Retinal pigment epithelial cell (primary cell): ENCODE data around the gene SHOX.
"Not testable (repeated sequence)": the region's sequence is repeated elsewhere in the genome, so short reads cannot be mapped to it uniquely, and the experiment has no call there.

Experiments
- DNase-seq: peaks from one replicate; pipeline ENCODE4 v3.0.0-alpha.2; 2010; ENCODE audit warnings: low read depth
- H3K4me3 ChIP-seq: 2 replicates; pipeline ENCODE4 v1.5.1; 2011; ENCODE audit warnings: mild to moderate bottlenecking, low read length, control low read depth, moderate library complexity
- TF ChIP-seq, protein P1 (sequence below): conservative IDR thresholded peaks from 2 replicates; pipeline ENCODE4 v1.5.1; 2011; ENCODE audit warnings: low read depth, low read length, control low read depth, inconsistent platforms

SHOX gene

DNA sequence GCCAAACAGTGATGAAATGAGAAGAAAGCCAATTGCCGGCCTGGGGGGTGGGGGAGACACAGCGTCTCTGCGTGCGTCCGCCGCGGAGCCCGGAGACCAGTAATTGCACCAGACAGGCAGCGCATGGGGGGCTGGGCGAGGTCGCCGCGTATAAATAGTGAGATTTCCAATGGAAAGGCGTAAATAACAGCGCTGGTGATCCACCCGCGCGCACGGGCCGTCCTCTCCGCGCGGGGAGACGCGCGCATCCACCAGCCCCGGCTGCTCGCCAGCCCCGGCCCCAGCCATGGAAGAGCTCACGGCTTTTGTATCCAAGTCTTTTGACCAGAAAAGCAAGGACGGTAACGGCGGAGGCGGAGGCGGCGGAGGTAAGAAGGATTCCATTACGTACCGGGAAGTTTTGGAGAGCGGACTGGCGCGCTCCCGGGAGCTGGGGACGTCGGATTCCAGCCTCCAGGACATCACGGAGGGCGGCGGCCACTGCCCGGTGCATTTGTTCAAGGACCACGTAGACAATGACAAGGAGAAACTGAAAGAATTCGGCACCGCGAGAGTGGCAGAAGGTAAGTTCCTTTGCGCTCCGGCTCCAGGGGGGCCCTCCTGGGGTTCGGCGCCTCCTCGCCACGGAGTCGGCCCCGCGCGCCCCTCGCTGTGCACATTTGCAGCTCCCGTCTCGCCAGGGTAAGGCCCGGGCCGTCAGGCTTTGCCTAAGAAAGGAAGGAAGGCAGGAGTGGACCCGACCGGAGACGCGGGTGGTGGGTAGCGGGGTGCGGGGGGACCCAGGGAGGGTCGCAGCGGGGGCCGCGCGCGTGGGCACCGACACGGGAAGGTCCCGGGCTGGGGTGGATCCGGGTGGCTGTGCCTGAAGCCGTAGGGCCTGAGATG lies at the start of gene SHOX:
Gene SHOX (plus strand): TSS at position 180 of the 885 bp plus-strand sequence. CDS start 107 bp downstream, at position 287.
- DNase-seq: no peak
- TF ChIP-seq, protein P1, sequence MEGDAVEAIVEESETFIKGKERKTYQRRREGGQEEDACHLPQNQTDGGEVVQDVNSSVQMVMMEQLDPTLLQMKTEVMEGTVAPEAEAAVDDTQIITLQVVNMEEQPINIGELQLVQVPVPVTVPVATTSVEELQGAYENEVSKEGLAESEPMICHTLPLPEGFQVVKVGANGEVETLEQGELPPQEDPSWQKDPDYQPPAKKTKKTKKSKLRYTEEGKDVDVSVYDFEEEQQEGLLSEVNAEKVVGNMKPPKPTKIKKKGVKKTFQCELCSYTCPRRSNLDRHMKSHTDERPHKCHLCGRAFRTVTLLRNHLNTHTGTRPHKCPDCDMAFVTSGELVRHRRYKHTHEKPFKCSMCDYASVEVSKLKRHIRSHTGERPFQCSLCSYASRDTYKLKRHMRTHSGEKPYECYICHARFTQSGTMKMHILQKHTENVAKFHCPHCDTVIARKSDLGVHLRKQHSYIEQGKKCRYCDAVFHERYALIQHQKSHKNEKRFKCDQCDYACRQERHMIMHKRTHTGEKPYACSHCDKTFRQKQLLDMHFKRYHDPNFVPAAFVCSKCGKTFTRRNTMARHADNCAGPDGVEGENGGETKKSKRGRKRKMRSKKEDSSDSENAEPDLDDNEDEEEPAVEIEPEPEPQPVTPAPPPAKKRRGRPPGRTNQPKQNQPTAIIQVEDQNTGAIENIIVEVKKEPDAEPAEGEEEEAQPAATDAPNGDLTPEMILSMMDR: no peak
- no peak within 1 kb of the TSS for H3K4me3 ChIP-seq

DNA sequence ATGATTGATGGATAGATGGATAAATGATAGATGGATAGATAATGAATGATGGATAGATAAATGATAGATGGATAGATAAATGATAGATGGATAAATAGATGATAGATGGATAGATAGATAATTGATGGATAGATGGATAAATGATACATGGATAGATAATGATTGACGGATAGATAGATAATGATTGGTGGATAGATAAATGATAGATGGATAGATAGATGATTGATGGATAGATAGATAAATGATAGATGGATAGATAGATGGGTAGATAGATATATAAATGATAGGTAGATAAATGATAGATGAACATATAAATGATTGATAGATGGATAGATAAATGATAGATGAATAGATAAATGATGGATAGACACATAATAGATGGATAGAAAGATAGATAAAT lies 49.5 kb upstream of the SHOX start:
- H3K4me3 ChIP-seq: no peak overlapping the region
- TF ChIP-seq, protein P1: no peak
- no peak for DNase-seq

DNA sequence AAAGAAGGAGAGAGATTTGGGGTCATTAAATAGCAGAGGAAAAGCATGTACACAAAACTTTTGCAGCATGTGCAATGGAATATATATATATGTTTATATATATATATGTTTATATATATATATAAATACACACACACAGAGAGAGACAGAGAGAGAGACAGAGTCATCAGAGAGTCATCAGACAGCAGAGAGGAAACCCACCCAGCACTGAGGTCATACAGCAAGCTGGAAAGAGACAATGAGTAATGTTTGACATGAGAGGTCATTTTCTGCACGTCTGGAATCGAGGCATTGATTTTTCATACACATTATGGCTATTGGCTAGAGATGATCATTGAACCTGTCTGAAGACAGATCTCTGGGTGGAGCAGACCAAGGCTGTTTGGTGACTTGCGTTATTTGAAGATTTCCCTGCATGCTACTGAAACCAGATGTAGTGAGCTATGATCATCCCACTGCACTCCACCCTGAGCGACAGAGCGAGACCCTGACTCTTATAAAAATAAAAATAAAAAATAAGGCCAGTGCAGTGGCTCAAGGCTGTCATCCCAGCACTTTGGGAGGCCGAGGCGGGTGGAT lies 48.8 kb upstream of the SHOX start:
- TF ChIP-seq, protein P1: no peak
- no peak overlapping the region for H3K4me3 ChIP-seq
- DNase-seq: no peak

DNA sequence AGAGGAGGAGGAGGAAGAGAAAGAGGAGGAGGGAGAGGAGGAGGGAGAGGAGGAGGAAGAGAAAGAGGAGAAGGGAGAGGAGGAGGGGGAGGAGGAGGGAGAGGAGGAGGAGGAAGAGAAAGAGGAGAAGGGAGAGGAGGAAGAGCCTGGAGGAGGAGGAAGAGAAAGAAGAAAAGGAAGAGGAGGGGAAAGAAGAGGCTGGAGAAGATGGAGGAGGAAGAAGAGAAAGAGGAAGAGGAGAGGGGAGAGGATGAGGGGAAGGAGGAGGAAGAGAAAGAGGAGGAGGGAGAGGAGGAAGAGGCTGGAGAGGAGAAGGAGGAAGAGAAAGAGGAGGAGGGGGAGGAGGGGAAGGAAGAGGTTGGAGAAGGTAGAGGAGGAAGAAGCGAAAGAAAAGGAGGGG lies 46.0 kb upstream of the SHOX start:
- no peak for DNase-seq
- H3K4me3 ChIP-seq: no peak overlapping the region
- TF ChIP-seq, protein P1: no peak

DNA sequence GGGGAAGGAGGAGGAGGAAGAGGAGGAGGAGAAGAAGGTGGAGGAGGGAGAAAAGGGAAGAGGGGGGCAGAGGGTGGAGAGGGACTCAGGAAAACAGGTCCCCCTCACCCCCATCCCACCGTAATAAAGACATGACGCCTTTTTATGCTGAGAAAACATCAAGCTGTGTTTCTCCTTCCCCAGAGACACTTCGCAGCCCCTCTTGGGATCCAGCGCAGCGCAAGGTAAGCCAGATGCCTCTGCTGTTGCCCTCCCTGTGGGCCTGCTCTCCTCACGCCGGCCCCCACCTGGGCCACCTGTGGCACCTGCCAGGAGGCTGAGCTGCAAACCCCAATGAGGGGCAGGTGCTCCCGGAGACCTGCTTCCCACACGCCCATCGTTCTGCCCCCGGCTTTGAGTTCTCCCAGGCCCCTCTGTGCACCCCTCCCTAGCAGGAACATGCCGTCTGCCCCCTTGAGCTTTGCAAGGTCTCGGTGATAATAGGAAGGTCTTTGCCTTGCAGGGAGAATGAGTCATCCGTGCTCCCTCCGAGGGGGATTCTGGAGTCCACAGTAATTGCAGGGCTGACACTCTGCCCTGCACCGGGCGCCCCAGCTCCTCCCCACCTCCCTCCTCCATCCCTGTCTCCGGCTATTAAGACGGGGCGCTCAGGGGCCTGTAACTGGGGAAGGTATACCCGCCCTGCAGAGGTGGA lies 45.3 kb upstream of the SHOX start:
- DNase-seq: no peak
- TF ChIP-seq, protein P1: no peak
- H3K4me3 ChIP-seq: no peak overlapping the region

DNA sequence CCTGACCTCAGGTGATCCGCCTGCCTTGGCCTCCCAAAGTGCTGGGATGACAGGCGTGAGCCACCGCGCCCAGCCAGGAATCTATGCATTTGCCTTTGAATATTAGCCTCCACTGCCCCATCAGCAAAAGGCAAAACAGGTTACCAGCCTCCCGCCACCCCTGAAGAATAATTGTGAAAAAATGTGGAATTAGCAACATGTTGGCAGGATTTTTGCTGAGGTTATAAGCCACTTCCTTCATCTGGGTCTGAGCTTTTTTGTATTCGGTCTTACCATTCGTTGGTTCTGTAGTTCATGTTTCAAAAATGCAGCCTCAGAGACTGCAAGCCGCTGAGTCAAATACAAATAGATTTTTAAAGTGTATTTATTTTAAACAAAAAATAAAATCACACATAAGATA lies 44.2 kb upstream of the SHOX start:
- H3K4me3 ChIP-seq: no peak overlapping the region
- TF ChIP-seq, protein P1: no peak
- no peak for DNase-seq

DNA sequence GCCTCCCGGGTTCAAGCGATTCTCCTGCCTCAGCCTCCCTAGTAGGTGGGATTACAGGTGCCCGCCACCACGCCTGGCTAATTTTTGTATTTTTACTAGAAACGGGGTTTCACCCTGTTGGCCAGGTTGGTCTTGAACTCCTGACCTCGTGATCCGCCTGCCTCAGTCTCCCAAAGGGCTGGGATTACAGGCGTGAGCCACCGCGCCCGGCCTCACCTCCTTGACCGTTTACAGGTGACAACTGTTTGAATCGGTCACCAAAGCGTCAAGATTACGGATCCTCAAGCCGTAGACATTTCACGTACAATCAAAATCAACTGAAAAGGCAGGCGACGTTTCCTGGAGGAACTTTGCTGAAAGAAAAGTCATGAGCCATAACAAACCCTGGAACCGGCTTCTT lies 41.3 kb upstream of the SHOX start:
- H3K4me3 ChIP-seq, DNase-seq: not testable (repeated sequence)
